Stimulated activated CD8-positive, alpha-beta memory T cell treated with anti-CD3 and anti-CD28 coated beads, Interleukin-15, amount 100 ng/mL, for 48 hours (primary cell): ENCODE measurements around the gene GPR37L1.
"Not testable (repeated sequence)": the region's sequence is repeated elsewhere in the genome, so short reads cannot be mapped to it uniquely, and the experiment has no call there.

Experiments used
- DNase-seq, 2 donors: peaks; one replicate each; pipeline ENCODE4 v3.0.0-alpha.2; 2020; ENCODE audit warnings: low read depth in 2 of 2

GPR37L1 gene

DNA sequence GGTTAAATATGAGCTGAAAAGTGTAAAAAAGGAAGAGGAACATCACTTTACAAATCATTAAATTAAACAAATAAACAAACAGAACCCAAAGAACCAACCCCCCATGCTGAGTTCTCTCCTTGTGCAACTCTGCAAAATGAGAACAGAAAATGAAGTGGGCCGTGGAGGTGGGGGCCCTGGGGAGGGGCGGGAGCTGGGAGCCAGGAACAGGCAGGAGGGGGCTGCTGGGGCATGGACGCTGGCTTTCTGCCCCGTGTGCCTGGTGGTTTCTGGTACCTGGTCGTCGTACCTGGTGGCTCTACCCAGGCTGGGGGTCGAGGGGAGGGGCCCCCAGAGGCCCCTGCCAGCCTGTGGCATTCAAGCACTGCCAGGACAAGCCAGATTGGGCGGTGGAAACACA is 10.8 kb downstream of the GPR37L1 start:
- DNase-seq = no peak

- no peak for DNase-seq
These were observed 11.3 kb downstream of the GPR37L1 start for GRCh38 chr1:202133989-202134388.

DNA sequence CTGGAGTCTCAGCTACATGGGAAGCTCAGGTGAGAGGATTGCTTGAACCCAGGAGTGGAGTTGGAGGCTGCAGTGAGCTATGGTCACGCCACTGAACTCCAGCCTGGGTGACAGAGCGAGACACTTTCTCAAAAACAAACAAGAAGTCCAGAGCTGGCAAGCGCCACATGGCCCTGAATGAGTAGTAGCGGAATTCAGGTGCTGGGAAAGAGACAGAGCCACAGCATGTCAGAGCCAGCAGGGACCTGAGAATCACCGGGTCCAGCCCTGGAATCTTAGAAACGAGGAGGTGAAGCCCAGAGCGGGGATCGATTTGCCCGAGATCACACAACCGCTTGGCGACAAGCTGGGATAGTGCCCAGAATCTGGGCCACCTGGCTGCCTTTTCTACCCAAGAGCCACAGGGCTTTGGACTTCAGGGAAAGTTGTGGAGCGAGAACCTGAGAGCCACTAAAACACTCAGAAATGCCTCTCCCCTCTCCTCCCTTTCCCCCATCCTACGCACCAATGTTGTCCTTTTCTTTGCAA is 12.0 kb downstream of the GPR37L1 start:
- DNase-seq = no peak

DNA sequence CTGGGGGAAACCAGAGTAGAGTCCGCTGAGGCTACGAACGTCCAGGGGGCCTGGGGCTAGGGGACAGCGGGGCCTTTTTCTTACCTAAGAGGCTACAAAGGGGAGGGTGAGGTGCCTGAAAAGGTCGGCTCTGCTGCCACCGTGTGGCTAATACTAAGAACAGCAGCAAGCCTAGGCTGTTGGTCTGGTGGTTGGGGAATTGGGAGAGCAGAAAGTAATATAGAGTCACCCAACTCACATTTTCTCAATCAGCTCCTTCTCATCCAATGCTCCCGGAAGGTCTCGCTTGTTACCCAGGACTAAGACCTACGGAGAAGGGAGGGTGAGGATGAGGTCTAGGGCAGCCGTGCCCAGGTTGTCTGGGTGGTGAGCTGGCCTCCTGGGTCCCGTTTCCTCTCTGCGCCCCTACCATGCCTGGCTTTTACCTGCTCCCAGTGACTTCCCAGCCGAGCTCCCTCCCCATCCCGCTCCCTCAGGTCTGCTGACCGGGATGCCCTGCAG is 12.6 kb downstream of the GPR37L1 start:
- no peak for DNase-seq

GRCh38 chr1:202140833-202141232 is 18.1 kb downstream of the GPR37L1 start:
- no peak for DNase-seq

DNA sequence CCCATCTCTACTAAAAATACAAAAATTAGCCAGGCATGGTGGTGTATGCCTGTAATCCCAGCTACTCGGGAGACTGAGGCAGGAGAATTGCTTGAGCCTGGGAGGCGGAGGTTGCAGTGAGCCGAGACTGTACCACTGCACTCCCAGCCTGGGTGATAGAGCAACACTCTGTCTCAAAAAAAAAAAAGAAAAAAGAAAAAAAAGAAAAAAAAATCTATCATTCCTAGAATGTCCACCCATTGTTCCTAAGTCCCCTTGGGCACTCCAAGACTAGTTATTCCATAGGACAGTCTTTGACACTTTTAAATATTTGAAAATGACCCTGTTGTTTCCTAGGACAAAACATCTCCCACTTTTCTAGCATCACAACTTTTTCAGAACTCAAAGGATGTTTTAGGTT is 18.8 kb downstream of the GPR37L1 start:
- DNase-seq = not testable (repeated sequence)

- DNase-seq = no peak
These were observed 20.5 kb downstream of the GPR37L1 start for GRCh38 chr1:202143011-202143767.

DNA sequence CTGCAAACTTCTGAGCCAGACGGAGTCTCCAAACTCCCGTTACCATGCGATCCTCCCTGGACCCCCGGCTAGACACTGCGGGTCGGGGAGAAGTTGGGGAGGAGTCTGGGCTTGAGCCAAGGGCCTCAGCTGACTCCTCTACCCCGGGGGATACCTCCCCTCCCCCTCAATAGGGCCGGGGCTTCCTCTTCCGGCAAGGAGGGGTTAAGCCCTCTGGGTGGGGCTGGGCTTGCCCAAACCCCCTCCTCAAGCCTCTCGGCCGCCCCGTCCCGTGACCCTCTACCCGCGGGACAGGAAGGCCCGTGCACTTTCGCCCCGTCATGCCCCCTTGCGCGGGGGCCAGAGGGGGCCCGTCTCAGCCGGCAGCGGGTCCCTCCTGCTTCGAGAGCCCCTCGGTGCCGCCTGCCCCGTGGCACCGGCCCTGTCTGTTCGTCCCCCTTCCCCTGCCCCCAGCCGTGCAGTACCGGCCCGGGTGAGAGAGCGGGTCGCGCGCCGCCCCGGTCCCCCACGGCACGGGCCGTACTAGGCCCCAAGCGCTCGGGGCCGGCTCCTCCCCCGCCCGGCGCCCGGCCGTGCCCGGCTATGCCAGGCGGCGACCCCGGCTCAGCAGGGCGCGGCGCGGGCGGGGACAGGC is 21.2 kb downstream of the GPR37L1 start:
- DNase-seq = no peak

DNA sequence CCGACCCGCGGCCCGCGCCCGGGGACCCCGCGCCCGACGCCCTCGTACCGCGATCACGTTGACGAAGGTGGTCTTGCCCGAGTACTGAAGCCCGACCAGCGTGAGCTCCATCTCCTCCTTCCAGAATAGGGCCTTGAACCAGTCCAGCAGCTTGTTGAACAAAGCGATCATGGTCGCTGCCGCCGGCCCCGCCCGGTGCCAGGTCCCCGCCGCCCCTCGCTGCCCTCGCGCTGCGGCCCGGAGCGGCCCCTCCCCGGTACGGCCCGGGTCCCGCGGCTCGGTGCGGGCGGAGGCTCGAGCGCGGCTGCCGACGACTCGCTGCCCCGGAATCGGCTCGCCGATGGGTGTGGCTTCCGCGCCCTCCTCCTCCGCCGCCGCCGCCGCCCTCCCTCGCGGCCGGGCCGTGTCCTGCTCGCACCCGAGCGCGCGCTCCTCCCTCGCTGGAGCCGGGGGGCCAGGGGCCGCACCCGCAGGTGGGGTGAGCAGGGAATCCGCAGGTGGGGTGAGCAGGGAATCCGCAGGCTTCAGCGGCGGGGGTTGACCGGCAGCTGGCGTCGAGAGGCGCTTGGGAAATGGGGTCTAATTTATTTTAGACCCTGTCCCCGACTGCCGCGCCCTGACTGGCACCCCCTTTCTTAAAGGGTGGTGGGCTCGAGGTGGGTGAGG is 21.8 kb downstream of the GPR37L1 start, which contains the start of gene ARL8A:
TSS of gene ARL8A (minus strand) at position 336 of the 666 bp plus-strand sequence. CDS start at position 171, 165 bp downstream.
- DNase-seq = peak in 1 of 2 donors; percentile 64

- DNase-seq = no peak
These were observed 22.5 kb downstream of the GPR37L1 start for GRCh38 chr1:202145068-202145743.

DNA sequence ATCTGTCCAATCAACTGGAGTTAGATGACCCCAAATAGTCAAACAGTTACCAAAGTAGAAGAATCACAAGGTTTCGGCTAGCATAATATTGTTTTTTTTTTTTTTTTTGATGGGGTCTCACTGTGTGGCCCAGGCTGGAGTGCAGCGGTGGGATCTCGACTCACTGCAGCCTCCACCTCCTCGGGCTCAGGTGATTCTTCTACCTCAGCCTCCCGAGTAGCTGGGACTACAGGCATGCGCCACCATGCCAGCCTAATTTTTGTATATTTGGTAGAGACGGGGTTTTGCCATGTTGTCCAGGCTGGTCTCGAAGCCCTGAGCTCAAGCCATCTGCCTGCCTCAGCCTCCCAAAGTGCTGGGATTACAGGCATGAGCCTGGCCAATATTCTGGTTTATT is 23.0 kb downstream of the GPR37L1 start:
- DNase-seq = not testable (repeated sequence)

DNA sequence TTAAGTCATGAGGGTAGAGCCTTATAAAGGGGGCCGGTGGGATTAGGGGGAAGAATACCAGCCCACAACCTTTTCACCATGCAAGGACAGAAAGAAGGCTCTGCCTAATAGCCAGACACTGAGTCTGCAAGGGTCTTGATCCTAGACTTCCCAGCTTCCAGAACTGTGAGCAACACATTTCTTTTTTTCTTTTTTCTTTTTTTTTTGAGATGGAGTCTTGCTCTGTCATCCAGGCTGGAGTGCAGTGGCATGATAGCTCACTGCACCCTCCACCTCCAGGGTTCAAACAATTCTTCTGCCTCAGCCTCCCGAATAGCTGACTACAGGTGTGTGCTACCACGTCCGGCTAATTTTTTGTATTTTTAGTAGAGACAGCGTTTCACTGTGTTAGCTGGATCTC is 23.6 kb downstream of the GPR37L1 start:
- DNase-seq = no peak

GRCh38 chr1:202146993-202147392 is 24.3 kb downstream of the GPR37L1 start:
- no peak for DNase-seq

DNA sequence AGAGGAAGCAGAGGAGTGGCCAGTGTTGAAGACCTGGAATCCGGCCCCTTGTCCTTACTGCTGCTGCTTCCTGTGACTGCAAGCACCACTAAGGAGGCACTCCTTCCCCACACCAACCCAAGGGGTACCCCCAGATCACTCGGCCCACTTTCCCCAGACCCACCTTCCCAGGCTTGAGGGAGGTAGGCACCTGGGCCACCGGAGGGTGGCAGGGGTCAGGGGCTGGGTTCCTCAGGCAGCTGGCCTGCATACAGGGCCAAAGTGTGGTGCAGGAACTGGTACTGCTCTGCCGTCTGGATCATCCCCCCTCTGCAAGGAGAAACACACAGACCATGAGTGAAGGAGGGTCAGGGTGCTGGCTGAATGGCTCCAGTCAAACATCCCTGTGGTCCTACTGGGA is 25.7 kb downstream of the GPR37L1 start:
- no peak for DNase-seq

DNA sequence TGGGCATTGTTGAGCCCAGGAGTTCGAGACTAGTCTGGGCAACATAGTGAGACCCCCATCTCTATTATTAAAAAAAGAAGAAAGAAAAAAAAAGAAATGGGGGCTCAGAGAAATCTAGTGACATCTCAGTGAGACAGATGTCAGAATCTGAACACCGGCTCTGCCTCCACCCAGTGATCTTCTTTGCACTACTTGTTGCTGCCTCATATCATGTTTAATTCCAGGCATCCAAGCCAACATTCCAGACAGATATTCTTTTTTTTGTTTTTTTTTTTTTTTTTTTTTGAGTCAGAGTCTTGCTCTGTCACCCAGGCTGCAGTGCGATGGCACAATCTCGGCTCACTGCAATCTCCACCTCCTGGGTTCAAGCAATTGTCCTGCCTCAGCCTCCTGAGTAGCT is 26.8 kb downstream of the GPR37L1 start:
- DNase-seq = no peak

GRCh38 chr1:202150187-202150586 is 27.5 kb downstream of the GPR37L1 start:
- DNase-seq = no peak

DNA sequence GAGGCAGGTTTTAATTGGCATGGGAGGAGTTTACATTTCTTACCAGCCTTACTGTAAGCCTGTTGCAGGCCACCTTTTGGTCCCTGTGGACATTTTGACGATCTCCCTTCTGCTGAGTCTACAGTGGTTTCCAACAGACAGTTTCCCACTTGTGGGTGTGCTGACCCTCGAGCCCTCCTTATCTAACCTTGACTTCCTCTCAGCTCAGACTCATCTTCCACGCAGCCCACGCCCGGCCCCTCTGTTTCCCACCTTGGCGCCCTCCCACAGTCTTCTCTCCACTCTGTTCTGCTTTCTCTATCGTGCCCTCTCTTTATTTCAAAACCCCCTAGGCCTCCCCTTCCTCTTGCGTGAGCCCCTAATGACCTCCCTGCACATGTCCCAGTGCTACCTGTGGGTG is 27.9 kb downstream of the GPR37L1 start:
- no peak for DNase-seq

DNA sequence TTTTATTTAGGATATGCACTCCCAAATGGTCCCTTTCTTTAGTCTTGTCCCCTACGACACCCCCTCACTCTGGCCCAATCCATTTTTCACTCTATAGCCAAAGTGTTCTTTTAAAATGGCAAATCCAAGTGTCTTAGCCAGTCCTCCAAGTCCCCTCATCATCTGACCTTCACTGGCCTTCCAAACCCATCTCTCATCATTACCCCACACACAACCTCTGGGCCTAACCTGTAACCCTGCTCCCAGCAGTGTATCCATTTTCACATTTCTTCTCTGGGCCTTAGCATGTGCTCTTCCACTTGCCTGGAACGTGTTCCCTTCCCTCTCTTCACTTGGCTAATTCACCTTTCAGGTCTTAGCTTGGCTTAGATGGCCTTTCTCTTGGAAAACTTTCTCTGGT is 28.3 kb downstream of the GPR37L1 start:
- DNase-seq = no peak

DNA sequence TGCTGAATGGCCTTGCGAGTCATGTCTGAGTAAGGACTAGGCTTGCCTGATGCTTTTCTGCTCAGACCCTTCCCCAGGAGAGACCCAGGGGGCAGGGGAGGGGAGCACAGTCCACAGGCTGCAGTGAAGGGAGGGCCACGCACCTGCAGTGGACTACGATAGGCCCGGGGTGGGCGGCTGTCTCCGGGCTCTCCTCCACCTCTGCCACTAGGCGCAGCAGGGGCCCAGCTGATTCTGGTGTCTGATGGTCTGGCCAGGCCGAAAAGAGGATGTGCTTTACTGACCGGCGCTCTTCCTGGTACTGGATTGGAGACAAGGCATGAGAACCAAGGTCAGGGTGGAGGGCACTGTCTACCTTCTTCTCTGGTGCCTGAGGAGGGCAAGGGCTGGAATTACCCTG is 29.7 kb downstream of the GPR37L1 start:
- no peak for DNase-seq

GRCh38 chr1:202153284-202153683 is 30.6 kb downstream of the GPR37L1 start:
- DNase-seq = no peak

GRCh38 chr1:202154148-202154765 is 31.5 kb downstream of the GPR37L1 start:
- no peak for DNase-seq
